Diencephalon (tissue), 1 donor: Measurements from ENCODE around the gene C1orf116. TPM values are rescaled to one million over a fixed set of nuclear protein-coding genes. Genes with fewer than 3 reads are reported as not detected.

Source experiments
- total RNA-seq: library from RNA; depleted of rRNA; stranded (reverse); fragments of >200 nt; gene quantifications from one replicate; pipeline ENCODE4 v1.2.3, GENCODE V29; 2014

C1orf116 gene
- total RNA-seq, result not detected

DNA sequence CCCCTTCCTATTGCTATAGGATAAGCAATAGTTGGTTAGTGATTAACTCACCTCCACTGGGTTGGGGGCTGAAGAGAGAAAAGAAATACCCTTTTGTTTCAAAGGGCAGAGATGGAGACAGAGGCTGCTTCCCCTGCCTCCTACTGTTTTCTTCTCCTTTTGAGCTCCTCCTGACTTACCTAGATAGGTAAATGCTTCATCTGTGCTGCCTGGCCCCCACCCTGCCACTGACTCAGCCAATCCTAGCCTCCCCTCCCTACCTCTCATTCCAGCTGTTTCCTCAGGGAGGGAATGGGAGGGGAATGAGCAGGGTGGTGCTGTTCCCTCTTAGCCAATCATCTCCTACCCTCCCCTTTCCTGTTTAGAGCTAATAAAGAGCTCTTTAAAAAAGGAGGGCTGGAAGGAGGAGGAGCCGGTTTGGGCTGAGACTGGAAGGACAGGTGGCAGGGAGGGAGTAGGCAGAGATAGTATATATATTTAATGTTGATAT, at the start of gene C1orf116:
C1orf116 (minus strand) TSS at position 229 of the 490 bp plus-strand sequence. CDS start 5,158 bp downstream, outside the sequence.

DNA sequence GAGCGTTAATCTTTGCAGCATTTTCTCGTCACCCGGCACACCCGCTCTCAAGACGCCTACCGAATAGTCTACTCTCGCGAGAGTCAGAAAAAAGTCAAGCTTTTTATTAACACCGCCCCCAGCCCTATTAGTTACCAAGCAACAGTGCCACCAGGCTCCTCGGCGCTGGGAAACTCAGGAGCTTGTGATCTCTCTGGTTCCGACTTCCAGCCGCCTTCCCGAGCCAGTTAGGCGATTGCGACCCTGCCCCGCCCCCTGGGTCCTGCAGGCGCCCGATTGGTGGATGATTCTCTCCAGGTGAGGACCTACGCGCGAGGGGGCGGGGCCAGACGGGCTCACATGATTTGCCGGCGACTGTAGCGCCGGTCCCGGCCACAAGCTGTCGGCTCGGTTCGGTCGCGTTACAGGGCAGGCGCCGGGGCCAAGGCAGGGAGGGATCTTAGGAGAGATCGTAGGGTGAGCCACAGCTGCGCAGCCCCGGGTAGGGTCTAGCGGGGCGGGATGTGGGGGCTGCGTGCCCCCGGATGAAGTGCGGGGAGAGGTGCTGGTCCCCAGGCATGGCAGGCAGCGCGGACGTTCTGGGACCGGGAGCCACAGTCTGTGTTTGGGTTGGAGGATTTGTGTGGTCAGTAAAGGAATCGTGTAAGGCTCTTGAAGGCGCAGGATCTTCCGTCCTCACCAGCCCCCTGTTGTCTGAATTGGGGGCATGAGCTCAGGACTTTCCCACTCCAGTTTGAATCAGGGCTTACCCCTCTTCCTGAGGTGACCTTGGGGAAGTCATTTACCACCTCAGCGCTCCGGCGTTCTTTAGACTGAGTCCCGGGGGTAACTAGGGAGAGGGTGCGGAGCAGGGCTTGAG, 20.6 kb upstream of the C1orf116 start, which contains the start of gene PFKFB2:
PFKFB2 (plus strand) TSS at position 365 of the 859 bp plus-strand sequence. CDS start 1,443 bp downstream, outside the sequence.

DNA sequence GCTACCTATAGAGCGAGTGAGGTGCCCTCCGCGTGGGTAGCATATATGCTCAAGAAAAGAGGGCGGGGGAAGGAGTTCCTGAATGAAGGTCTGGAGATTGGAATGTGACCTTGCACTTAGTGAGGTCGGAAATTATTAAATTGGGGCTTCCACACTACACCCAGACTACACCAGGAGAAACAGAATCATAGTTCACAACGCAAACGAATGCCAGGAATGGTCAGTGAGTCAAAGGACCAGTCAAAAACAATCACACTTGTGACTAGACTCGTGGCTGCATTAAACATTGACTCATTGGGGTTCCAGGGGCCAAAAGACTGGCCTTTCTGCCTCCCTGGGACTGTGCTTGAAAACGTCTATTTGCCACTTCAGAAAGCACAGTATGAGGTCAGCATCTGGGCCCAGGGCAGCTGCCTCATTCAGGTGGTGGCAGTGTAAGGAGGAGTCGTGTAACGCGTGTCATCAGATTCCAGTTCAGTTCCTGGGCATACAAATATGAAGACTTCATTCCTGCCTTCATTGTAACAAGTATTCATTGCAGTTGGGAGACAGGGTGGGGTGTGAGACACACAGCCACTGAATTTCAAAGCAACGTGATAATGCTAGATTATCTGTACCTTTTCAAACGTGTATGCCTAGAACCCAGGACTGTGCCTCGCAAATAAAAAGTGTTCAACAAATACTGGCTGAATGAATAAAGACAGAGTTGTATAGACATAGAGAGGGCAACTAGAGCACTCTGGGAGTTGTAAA, 18.8 kb upstream of the C1orf116 start, which contains the start of gene YOD1:
YOD1 (minus strand) TSS at position 18 of the 753 bp plus-strand sequence. CDS start 178 bp downstream, outside the sequence.

DNA sequence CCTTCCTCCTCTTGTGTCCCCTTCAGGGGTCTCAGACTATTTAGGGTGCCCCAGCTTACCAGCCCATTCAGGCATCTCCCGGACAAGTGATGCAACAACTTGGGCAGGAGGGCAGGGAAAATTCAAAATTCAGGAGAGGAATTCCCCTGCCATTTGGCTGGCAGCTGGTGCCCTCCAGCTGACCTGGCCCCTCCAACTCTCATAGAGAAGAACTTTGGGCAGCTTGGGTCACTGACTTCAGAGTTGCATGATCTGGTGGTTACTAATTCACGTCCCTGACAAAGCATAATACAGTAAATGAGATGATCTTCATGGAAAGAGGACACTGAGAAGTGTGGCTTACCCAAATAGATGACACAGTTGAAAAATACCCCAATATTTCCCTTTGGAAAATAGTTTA, 62.1 kb downstream of the C1orf116 start, which contains the start of gene FCAMR:
FCAMR (minus strand) TSS at position 15 of the 400 bp plus-strand sequence. CDS start 335 bp downstream, outside the sequence.

Other genes with a start within 250 kb of the C1orf116 start
- gene IL20, start 167.1 kb downstream of the C1orf116 start, total RNA-seq, result not detected
- gene IL24, start 135.3 kb downstream of the C1orf116 start, total RNA-seq, result not detected
- gene FCMR, start 110.8 kb downstream of the C1orf116 start, total RNA-seq, result 0.46 TPM
- gene PIGR, start 86.3 kb downstream of the C1orf116 start, total RNA-seq, result not detected
- gene FCAMR, start 62.3 kb downstream of the C1orf116 start, total RNA-seq, result not detected
- gene YOD1, start 18.5 kb upstream of the C1orf116 start, total RNA-seq, result 25.1 TPM
- gene PFKFB2, start 20.5 kb upstream of the C1orf116 start, total RNA-seq, result 14.1 TPM
- gene C4BPB, start 56.1 kb upstream of the C1orf116 start, total RNA-seq, result not detected
- gene C4BPA, start 71.5 kb upstream of the C1orf116 start, total RNA-seq, result not detected